GM18520 (cell line): ENCODE measurements around the gene FZD10.

ENCODE experiments used
- ATAC-seq: cut with Tn5 transposase; IDR thresholded peaks from one replicate; pipeline ENCODE4 v1.9.1; 2021; ENCODE audit not compliant: unreplicated experiment

Gene FZD10

GRCh38 chr12:130131801-130132200, 30.5 kb upstream of the FZD10 start:
- no peak for ATAC-seq

- ATAC-seq, result no peak
Observed at GRCh38 chr12:130132831-130133511, 29.3 kb upstream of the FZD10 start.

- ATAC-seq, result no peak
Observed at GRCh38 chr12:130133851-130134562, 28.3 kb upstream of the FZD10 start.

GRCh38 chr12:130134563-130134915, 27.7 kb upstream of the FZD10 start:
- ATAC-seq, result no peak

DNA sequence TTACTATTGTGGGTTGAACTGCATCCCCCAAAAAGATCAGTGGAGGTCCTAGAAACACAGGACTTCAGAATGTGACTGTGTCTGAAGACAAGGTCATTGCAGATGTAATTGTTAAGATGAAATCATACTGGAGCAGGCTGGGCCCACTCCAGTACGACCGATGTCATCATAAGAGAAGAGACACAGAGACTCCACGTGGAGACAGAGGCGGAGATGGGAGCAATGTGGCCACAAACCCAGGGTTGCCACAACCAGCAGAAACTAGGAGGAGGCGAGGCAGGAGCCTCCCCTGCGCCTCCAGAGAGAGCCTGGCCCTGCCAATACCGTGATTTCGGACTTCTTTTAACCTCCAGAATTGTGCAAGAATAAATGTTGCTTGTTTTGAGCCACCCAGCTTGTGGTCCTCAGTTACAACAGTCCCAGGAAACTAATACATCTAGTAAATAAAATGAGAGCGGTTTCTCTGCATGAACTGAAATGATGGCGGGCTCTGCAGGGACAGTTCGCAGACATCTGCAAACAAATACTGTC, 25.7 kb upstream of the FZD10 start:
- ATAC-seq, result no peak

DNA sequence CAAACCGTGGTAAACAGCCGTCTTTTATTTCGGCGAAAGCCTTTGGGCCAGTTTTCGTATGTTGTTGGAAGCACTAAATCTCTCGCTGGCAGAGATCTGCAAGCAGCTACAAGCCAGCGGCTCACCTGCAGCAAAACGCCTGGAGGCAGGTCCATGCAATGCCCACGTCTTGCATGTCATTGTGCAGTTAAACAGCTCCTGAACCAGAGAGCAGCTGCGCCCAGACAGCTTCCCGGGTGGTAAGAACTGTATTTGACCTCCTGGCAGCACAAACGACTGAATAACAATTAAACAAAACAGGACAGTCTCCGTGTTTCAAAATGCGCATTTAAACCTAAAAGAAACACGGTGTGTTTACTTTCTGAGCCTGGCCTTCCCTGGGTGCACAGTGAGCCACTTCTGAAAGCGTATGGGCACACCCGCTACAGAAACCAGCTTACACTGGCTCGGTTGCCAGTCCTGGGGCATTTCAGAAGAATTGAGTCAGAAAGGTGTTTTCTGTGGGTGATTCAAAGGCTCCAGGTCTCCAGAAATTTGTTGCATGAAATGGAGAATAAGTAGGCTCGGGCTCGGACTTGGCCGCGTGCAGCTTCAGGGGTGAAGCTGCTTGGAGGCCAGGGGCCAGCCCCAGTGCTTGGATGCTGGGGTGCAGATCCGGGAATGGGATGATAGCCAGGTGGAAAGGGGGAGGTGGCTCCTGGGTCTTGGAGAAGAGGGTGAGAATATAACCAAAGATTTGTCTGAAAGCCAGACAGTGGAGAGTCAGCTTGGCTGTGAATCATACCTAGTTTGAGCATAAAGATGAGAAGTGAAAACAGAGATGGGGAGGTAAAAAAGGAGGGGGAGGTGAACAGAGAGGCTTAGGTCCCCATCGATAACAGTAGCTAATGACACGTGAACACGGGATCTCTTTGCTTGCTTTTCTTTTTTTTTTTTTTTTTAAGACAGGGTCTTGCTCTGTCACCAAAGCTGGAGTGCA, 24.9 kb upstream of the FZD10 start:
- ATAC-seq, result no peak

DNA sequence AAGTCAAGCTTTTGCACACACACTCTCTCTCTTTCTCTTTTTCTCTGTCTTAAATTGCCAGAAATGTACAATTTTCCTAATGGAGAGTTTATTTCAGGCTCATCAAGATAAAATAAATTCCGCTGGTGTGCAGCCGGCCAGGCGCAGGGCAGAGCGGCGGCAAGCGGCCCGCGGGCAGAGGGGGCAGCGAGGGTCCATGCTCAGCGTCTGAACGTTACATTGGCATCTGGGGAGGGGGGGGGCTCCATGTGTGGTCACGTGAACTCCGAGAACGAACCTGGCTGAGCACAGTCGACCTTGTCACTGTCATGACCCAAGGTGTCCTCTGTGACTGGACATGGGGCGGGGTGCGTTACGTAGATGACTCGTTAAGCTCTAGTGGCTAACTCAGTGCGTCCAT, 23.8 kb upstream of the FZD10 start:
- ATAC-seq, result no peak

- no peak for ATAC-seq
Observed at GRCh38 chr12:130139567-130140421, 22.5 kb upstream of the FZD10 start.

GRCh38 chr12:130141105-130141504, 21.2 kb upstream of the FZD10 start:
- ATAC-seq, result no peak

GRCh38 chr12:130141901-130142683, 20.2 kb upstream of the FZD10 start:
- no peak for ATAC-seq

GRCh38 chr12:130142736-130143135, 19.5 kb upstream of the FZD10 start:
- ATAC-seq, result no peak

GRCh38 chr12:130143136-130143535, 19.1 kb upstream of the FZD10 start:
- no peak for ATAC-seq

- ATAC-seq, result no peak
Observed at GRCh38 chr12:130144256-130144655, 18.0 kb upstream of the FZD10 start.

GRCh38 chr12:130145731-130146130, 16.5 kb upstream of the FZD10 start:
- ATAC-seq, result no peak

- ATAC-seq, result no peak
Observed at GRCh38 chr12:130146176-130146931, 15.9 kb upstream of the FZD10 start.

GRCh38 chr12:130147875-130148596, 14.2 kb upstream of the FZD10 start:
- no peak for ATAC-seq

DNA sequence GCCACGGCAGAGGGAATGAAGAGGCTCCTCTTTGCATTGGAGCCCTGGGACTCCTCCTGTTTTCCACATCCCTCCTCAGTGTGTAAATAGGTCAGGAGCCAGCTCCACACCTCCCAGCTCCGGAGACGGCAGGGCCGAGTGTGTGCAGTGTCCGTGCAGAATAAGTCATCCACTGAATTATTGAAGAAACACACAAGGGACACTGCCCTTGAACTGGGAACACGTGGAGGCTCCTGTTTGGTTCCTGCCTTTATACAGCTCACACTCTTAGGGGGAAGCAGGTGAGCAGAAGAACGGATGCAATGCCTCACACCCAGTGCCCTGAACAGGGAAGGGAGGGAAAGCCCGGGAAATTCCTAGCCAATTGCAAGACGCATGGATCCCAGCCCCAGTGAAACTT, 10.4 kb upstream of the FZD10 start:
- ATAC-seq, result no peak

GRCh38 chr12:130152386-130152785, 9.9 kb upstream of the FZD10 start:
- ATAC-seq, result no peak
